NCI-H2081 (cell line): ENCODE measurements around the gene GPI.
A peak's percentile ranks its signal among the peaks of the same experiment; 100 is the strongest.

ENCODE experiments used
- DNase-seq, 2 experiments: peaks; one replicate each; lab custom pipeline; 2025; lab: John Stamatoyannopoulos, UW

GPI gene

GRCh38 chr19:34341935-34342680 lies 22.9 kb upstream of the GPI start:
- no peak for DNase-seq

DNA sequence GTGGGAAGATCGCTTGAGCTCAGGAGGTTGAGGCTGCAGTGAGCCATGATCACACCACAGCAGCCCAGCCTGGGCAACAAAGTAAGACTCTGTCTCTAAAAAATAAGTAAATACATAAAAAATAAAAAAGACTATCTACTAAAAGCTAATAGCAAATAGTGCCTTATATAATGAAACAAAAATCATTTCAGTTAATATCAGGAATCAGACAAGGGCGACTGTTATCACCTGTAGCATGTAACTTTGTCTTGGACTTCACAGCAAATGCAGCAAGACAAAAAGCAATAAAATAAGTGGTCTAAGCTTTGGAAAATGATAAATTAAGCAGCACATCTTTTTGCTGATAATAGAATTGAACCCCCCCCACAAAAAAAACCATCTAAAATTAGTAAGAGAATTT lies 21.2 kb upstream of the GPI start:
- DNase-seq, result no peak

DNA sequence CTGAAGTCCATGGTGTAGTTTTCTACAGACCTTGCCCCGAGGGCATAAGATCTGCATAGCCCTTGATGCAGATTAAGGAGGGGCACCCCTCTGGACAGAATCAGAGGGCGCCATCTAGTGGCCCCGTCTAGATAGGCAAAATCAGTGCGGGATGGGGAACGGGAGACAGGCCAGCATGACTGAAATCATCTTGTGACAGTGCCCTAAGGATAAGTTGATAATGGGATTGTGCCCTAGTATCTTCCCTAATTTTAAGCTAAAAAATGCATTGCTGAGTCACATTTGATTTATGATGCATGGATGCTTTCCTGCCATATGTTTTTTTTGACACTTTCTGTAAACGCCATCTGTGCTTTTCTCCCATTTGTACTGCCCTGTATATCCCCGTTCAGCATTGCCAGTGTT lies 19.0 kb upstream of the GPI start:
- peak; percentile 72 to 81 for DNase-seq

DNA sequence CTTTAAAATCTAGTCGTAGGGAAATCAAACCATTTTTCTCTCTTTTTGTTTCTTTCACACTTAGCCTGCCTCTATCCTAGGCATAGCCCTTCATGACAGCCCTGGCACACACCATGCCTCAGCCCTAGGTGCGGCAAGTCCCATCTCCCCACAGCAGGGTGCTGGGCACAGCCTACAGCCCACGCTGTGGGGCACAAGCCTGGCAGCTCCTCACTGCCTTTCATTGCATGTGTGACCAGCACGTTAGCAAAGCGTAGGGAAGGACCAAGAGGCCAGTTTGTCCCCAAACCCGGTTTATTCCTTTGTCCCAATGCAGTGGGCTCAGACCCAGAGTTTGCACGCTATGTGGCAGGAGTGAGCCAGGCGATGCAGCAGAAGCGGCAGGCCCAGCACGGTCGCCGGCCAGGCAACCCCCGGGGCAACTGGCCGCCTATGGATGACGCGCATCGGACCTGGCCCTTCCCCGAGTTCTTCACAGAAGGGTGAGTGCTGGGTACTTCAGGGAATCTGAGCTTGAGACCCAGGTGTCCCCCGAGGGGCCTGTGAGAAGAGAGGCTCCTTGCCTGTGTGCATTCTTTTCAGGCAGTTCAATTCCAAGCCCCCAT lies 17.3 kb upstream of the GPI start:
- no peak for DNase-seq

- DNase-seq, result no peak
Measured at GRCh38 chr19:34348899-34349487, 16.0 kb upstream of the GPI start.

DNA sequence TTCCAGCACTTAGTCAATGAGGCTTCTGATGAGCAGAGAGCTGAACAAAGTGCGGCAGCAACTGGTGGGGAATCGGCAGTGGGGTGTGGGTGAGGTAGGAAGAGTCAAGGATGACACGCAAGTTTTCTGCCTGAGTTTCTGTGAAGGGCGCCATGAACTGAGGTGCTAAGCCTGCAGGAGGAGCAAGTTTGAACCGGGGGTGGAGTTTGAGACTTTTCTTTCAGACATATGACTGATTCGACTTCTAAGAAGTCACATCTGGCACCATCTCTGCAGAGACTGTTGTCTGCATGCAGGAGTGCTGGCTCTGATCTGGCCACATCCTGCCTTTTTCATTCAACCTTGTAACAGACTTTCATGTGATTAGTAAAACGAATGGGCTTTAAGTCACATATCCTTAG lies 14.8 kb upstream of the GPI start:
- no peak for DNase-seq

DNA sequence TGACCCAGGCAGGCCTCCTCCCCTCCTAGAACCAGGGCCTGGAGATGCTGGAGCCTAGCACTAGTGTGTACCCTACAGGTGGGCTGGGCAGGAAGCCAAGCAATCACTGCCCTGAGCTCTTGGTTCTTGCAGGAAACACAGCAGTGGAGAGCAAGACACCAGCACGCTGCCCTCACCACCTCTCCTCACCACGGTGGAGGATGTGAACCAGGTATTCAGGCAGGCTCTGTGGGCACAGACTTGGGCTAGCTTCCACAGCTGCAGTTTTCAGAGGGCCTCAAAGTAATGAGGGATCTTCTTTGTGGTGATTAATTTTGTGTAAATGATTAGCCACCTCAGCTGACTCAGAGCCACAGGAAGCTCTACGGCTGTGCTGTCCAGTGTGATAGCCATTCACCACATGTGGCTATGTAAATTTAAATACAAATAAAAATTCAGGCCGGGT lies 13.6 kb upstream of the GPI start:
- peak; percentile 50 to 82 for DNase-seq

DNA sequence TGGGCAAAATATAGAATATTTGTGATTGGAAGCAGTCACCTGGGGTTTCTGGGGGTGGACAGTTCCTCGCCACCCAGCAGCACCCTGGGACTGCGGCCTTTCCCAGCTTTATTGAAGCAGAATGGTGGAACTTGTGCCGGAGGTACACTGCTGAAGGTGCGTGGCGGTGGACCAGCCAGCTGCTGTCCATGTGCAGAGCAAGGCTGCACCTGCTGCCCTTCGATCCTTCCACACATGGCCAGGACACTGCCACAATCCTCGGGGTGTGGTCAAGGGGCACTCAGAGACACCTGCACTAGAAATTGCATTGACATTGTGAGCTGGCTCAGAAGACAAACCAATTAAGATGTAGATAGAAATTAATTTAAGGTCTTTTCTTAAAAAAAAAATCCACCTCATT lies 11.4 kb upstream of the GPI start:
- DNase-seq, result no peak

- DNase-seq, result no peak
Measured at GRCh38 chr19:34355201-34355600, 9.8 kb upstream of the GPI start.

GRCh38 chr19:34356875-34357274 lies 8.1 kb upstream of the GPI start:
- no peak for DNase-seq

DNA sequence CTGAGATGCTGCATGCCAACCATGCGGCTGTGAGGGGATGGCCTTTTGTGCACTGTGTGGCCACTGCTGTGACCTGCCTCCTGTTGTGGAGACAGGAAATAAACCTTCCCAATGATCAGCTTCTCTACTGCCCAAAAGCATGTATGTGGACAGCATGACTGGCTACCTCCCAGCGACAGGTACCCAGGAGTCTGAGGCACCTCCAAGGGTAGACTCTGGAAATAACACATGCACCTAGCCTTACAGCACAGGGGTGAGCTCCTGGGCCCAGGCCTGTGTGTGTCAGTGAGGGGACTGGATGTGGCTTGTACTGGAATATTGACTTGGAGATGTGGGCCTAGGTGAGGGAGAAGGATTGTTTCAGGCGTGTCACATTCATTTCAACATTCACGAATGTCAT lies 7.6 kb upstream of the GPI start:
- DNase-seq, result no peak

GRCh38 chr19:34359140-34359953 lies 5.6 kb upstream of the GPI start:
- DNase-seq, result peak; percentile 98

- no peak for DNase-seq
Measured at GRCh38 chr19:34359954-34360315, 5.1 kb upstream of the GPI start.

DNA sequence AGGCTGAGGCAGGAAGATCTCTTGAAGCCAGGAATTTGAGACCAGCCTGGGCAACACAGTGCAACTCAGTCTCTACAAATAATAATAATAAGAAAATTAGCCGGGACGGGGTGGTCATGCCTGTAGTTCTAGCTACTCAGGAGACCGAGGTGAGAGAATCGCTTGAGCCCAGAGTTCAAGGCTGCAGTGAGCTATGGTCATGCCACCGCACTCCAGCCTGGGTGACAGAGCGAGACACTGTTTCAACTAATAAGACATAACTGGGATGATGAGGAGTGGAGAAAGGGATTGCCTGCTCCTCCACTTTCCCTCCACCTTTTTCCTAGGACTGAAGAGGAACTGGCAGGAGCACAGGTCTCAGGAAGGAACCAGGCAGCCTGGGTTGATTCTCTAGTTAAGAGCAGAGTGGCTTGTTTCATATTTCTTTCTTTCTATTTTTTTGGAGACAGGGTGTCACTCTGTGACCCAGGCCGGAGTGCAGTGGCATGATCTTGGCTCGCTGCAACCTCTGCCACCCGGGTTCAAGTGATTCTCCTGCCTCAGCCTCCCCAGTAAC lies 4.6 kb upstream of the GPI start:
- no peak for DNase-seq

- no peak for DNase-seq
Measured at GRCh38 chr19:34362679-34363069, 2.3 kb upstream of the GPI start.

DNA sequence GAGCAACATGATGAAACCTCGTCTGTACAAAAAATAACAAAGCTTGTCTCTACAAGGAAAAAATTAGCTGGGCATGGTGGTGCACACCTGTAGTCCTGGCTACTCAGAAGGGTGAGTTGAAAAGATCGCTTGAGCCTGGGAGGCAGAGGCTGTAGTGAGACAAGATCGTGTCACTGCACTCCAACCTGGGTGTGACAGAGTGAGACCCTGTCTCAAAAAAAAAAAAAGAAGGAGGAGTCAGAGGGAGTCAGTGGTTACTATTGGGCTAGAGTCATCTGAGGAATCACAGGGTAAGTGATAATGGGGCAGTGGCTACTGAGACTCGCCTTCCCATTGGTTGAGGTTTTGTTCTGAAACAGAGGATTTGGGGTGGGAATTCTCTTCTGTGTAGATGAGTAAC lies 1.9 kb upstream of the GPI start:
- DNase-seq, result no peak

DNA sequence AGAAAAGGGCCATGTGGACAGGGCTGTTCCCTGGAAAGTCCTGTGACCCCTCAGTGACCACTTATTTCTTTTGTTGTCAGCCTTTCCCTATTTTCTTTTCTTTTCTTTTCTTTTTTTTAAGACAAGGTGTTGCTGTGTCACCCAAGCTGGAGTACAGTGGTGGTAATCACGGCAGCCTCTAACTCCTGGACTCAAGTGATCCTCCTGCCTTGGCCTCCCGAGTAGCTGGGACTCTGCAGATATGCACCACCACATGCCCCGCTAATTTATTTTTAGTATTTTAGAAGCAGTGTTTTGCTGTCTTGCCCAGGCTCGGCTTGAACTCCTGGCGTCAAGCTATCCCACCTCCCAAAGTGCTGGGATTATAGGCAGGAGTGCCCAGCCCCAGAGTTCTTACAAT lies 1.1 kb upstream of the GPI start:
- DNase-seq, result no peak

- no peak for DNase-seq
Measured at GRCh38 chr19:34364462-34364829, 550 bp upstream of the GPI start.

DNA sequence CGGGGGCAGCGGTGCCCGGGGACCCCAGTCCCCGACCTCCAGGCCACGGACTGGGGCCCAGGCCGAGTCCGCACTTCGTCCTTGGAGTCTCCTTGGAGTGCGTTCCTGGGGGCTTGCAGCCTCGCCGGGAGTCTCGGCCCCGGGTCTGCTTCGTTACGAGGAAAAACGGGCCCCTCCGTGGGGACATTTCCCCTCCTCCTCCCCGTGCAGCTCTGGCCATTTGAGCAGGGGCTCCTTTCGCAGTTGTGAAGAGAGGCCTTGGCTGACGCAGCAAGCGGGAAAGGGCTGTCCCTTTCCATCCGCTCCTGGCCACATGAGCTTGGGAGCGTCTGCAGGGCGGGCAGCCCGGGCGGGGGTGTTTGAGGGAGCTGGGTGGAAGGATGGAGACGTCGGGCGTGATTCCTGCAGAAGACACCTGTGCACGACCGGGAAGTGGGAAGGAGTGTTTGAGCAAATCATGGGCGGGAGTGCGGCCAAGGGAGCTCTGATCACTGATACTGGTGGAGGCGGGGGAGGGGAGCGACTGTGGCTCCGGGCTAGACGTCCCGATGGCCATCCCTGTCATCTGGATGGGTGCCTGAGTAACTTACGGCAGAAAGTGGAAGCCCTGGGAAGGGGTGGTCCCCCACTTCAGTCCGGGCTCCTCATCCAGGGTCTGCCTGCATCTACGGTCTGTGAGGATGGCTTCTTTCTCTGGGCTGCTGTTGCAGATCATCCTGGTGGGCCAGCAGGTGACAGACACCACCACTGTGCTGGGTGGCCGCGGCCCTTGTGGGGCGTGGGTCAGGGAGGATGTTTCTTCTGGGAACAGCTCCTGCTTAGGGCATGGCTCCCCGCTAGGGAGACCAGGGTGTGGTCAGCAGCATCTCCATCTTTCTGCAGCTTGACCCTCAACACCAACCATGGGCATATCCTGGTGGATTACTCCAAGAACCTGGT lies 736 bp downstream of the GPI start:
- DNase-seq, result peak; percentile 1 to 18

DNA sequence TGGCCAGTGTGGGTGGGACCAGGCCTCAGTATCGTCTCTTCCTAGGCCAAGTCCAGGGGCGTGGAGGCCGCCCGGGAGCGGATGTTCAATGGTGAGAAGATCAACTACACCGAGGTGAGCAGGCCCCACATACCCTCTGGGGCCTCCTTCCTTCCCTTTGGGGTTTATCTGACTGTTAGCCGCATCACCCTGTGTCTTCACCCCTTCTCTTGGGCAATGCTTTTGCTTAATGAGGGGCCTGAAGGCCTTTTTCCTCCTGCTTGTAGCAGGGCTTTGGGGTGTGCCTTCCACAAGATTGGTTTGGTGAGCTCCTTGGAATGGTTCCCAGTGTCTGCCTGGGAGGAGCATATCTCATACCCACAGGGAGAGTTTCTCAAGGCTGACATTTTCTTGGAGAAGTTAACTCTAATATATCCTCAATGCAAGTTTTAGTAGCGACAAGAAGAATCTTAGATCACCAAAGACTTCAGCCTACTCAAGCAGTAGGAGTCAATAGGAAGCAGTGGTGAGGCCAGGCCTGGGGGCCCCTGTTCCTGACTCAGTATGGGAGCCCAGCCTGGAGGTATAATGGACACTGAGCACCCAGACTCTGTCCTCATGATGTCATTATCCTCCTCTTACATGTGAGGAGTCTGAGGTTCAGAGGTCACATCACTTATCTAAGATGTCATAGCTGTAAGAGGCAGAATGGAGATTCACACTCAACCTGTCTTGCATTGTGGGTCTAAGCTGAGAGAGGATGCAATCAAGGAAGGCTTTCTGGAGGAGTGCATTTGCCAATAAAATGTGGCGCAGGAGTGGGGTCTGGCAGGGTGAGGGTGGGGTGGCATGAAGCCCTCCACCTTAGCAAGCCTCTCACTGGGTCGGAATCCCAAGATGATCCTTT lies 2.0 kb downstream of the GPI start:
- no peak for DNase-seq

GRCh38 chr19:34367624-34367957 lies 2.6 kb downstream of the GPI start:
- no peak for DNase-seq
